Activated naive CD4-positive, alpha-beta T cell treated with anti-CD3 and anti-CD28 coated beads, Interleukin-2, amount 50 U/mL, for 16 hours (primary cell): ENCODE data around the gene KMT5B.

Experiments used
- DNase-seq: peaks from one replicate; pipeline ENCODE4 v3.0.0-alpha.2; 2020

Gene KMT5B

GRCh38 chr11:68142441-68143309, 70.4 kb downstream of the KMT5B start:
- no peak for DNase-seq

GRCh38 chr11:68142028-68142412, 71.1 kb downstream of the KMT5B start:
- DNase-seq, result peak; percentile 36

- DNase-seq, result no peak
Measured at GRCh38 chr11:68141246-68142027, 71.7 kb downstream of the KMT5B start.

GRCh38 chr11:68140496-68141245, 72.4 kb downstream of the KMT5B start:
- no peak for DNase-seq

- DNase-seq, result no peak
Measured at GRCh38 chr11:68138237-68138636, 74.9 kb downstream of the KMT5B start.

GRCh38 chr11:68137833-68138232, 75.3 kb downstream of the KMT5B start:
- no peak for DNase-seq

GRCh38 chr11:68136866-68137265, 76.2 kb downstream of the KMT5B start:
- DNase-seq, result no peak

- DNase-seq, result no peak
Measured at GRCh38 chr11:68135161-68135560, 77.9 kb downstream of the KMT5B start.

- DNase-seq, result no peak
Measured at GRCh38 chr11:68133761-68134160, 79.3 kb downstream of the KMT5B start.

GRCh38 chr11:68130121-68130520, 83.0 kb downstream of the KMT5B start:
- no peak for DNase-seq

- no peak for DNase-seq
Measured at GRCh38 chr11:68128682-68129327, 84.3 kb downstream of the KMT5B start.

GRCh38 chr11:68127714-68128681, 85.1 kb downstream of the KMT5B start:
- DNase-seq, result no peak

- no peak for DNase-seq
Measured at GRCh38 chr11:68125164-68125563, 87.9 kb downstream of the KMT5B start.

GRCh38 chr11:68122936-68123539, 90.1 kb downstream of the KMT5B start:
- DNase-seq, result no peak

- peak; percentile 91 for DNase-seq
Measured at GRCh38 chr11:68121067-68121899, 91.8 kb downstream of the KMT5B start, which contains the start of gene CHKA. TSS of gene CHKA (minus strand) at chr11:68121388. CDS start at chr11:68121177, 211 bp downstream.

GRCh38 chr11:68120273-68121066, 92.6 kb downstream of the KMT5B start:
- DNase-seq, result peak; percentile 46

- no peak for DNase-seq
Measured at GRCh38 chr11:68118706-68119448, 94.2 kb downstream of the KMT5B start.

GRCh38 chr11:68117853-68118470, 95.1 kb downstream of the KMT5B start:
- DNase-seq, result no peak
